PC-3 (cell line): Measurements from ENCODE around the gene MLC1.

Experiments used
- EZH2 ChIP-seq: fragments of 300-600 bp; sonication (generic); IDR thresholded peaks from one replicate; pipeline ENCODE4 v1.6.1; 2017; ENCODE audit warnings: antibody characterized with exemption, mild to moderate bottlenecking, low read length; ENCODE audit not compliant: unreplicated experiment
- TF ChIP-seq, protein P1 (sequence below): fragments of 300-600 bp; sonication (generic); conservative IDR thresholded peaks from 2 replicates; pipeline ENCODE4 v1.5.1; 2017; ENCODE audit warnings: antibody characterized with exemption, low read depth, mild to moderate bottlenecking, low read length

GRCh38 chr22:50044485-50045118 lies 40.6 kb downstream of the MLC1 start:
- TF ChIP-seq EZH2: no peak
- TF ChIP-seq, protein P1, sequence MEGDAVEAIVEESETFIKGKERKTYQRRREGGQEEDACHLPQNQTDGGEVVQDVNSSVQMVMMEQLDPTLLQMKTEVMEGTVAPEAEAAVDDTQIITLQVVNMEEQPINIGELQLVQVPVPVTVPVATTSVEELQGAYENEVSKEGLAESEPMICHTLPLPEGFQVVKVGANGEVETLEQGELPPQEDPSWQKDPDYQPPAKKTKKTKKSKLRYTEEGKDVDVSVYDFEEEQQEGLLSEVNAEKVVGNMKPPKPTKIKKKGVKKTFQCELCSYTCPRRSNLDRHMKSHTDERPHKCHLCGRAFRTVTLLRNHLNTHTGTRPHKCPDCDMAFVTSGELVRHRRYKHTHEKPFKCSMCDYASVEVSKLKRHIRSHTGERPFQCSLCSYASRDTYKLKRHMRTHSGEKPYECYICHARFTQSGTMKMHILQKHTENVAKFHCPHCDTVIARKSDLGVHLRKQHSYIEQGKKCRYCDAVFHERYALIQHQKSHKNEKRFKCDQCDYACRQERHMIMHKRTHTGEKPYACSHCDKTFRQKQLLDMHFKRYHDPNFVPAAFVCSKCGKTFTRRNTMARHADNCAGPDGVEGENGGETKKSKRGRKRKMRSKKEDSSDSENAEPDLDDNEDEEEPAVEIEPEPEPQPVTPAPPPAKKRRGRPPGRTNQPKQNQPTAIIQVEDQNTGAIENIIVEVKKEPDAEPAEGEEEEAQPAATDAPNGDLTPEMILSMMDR: no peak
